Renal pelvis (tissue), 4 donors: ENCODE measurements around the gene SPR. TPM values are rescaled to one million over a fixed set of nuclear protein-coding genes. Genes with fewer than 3 reads are reported as not detected.
A peak's percentile ranks its signal among the peaks of the same experiment; 100 is the strongest.
"Not testable (repeated sequence)": the region's sequence is repeated elsewhere in the genome, so short reads cannot be mapped to it uniquely, and the experiment has no call there.

Experiments used
- DNase-seq: peaks from one replicate; pipeline ENCODE4 v3.0.0-alpha.2; 2013
- polyA plus RNA-seq, 3 donors: library from polyadenylated mRNA; unstranded; fragments of 120-200 nt; gene quantifications; one replicate each; pipeline ENCODE4 v1.2.1, GENCODE V29; 2013; ENCODE audit not compliant: insufficient read length in 3 of 3

SPR gene
- polyA plus RNA-seq, 3 donors, result 11.0 to 13.0 (median 12.1) TPM

- DNase-seq, result no peak
Observed at GRCh38 chr2:72886505-72887031, 640 bp upstream of the SPR start.

GRCh38 chr2:72887740-72888437, 681 bp downstream of the SPR start:
- DNase-seq, result peak; percentile 84

GRCh38 chr2:72888438-72889202, 1.4 kb downstream of the SPR start:
- DNase-seq, result no peak

DNA sequence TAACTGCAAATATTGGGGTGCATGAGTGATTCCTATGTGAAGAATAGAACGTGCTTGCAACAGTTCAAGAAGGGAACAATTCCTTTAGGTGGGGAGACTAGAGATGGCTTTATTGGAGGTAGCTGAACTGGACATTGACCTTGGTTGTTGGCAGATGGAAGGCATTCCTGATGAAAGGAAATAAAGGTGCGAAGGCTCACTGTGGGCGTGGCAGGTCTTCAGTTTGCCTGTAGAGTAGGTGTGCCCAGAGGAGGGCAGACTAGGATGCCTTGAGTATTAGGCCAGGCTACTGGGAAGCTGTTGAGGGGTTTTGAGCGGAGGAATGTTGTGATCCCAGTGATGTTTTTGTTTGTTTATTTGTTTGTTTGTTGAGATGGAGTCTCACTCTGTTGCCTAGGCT, 2.8 kb downstream of the SPR start:
- no peak for DNase-seq

GRCh38 chr2:72891091-72891818, 4.0 kb downstream of the SPR start:
- no peak for DNase-seq

- DNase-seq, result peak; percentile 46
Observed at GRCh38 chr2:72892506-72893173, 5.4 kb downstream of the SPR start.

DNA sequence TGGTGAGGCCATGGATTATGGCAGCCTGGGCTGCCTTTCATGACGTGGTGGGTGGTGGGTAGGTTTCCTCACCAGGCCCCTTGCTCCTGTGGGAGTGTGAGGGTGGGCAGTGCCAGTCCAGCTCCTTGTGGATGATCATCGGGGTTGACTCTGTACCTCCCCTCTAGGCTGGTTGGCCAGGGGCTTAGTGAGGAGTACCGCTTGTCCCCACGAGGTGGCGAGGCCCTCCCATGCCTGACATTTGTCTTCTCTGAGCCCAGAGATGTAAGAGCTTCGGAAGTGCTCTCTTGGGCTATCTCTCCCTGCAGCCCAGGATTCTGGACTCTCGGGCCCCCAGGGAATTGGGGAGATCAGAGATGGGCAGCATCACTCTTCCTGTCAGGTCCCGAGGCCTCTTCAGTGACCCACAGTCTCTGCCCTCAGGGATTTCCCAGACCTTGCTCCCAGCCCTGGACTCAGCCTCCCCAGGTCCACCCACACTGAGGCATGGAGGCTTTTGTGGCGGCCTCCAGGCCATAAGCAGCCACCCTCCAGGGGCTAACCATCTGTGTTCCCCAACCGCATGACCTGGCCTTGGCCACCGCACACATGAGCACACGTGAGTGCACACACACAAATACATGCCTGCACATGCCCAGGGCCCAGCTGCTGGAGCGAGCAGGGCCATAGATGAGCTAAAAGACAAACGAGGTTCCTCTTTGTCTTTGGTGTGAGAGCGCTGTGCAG, 6.5 kb downstream of the SPR start:
- no peak for DNase-seq

- no peak for DNase-seq
Observed at GRCh38 chr2:72894514-72894913, 7.3 kb downstream of the SPR start.

DNA sequence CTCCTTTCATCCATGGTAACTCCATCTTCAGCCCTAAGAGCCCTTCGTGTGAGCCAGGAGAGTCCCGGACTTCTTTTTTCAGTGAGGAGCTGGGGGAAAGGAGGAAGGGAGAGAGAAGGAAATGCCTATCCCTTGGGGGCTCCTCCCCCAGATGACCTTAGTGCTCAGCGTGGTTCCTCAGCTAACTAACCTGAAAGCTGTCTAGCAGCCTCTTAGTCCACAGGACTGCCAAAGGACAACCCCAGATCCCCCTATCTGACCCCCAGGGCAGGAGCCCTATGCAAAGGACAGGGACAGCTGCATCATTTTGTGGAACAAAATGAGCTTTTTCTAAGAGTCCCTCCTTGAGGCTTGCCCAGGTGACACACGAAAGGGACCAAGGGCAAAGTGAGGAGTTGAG, 7.9 kb downstream of the SPR start:
- no peak for DNase-seq

DNA sequence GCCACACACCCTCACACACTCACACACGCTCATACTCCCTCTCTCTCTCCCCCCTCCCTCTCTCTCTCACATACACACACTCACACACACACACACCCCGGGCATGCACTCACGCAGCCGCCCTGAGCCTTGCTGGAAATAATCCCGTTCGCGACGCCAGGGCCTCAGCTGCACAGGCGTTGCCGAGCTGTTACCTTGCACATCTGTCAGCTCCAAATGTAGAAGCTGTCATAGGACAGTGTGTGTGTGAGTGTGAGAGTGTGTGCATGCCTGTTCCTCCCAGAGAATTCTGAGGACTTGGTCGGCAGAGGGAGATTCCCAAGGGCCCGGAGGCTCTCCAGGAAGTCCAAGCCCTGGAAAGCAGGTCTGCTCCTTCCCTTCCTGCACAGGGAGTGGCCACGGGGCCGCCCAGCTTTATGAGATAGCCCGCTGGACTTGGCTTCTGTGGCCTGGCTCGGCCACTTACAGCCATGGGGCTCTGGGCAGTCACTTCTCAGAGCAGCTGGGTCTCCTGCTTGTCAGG, 8.6 kb downstream of the SPR start:
- DNase-seq, result no peak

DNA sequence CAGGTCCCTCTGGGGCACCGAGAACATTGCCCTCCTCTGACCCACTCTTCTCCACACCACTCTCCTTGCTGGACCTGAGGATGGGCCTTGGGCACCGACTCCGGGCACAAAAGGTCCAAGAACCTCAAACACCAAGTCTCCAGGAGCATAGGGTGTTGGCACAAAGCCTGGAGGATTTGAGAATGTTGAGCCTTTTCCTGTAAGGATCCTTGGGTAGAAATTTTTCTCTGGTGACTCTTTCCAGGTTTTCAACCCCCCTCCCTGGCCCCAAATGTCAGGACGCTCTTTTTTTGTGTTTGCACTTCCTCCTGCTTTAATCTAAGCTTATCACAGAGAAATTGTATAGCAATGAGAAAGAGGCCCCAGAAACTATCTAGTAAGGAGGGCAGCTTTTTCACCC, 9.2 kb downstream of the SPR start:
- no peak for DNase-seq

- no peak for DNase-seq
Observed at GRCh38 chr2:72897785-72898584, 10.8 kb downstream of the SPR start.

DNA sequence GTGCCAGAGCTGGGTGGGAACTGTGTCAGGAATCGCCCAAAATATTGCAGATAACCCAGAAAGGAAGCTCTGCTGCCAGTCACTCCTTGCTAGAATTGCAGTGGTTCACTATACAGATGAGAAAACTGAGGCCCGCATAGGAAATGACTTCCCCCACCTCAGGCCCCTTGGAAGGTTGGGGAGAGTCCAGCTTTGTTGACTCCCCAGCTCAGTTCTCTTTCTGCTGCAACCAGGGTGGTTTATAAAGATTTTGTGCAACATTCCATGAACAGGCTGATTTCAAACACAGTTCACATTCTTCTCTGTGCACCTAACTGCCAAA, 11.3 kb downstream of the SPR start:
- DNase-seq, result no peak

DNA sequence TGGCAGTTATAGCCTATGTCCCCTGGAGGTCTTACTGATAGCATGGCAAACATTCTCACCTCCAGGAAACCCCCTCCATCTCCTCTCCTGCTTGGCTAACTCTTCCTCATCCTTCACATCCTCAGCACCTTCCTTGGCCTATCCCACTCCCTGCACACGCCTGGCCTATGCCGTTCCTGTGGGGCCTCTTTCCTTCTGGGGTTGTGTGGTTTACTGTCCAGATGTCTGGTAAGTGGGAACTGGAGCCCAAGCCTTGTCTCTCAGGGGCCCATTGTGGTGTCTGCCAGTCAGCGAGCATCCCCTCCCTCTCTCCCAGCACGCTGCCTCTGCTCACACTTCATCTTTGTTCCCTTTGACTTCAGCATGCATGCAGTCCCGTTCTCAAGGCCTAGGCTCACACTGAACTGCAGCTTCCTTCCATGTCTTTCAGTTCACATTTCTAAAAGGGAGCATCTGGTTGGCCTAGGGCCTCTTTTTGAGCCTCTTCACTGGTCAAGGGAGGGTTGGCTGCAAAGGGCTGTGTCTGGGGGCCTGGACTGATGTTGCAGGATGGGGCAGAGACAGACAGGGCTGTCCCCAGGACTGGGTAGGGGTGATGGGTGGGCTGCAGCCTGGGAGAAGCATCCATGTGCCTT, 13.1 kb downstream of the SPR start:
- DNase-seq, result no peak

- DNase-seq, result no peak
Observed at GRCh38 chr2:72901426-72901825, 14.2 kb downstream of the SPR start.

DNA sequence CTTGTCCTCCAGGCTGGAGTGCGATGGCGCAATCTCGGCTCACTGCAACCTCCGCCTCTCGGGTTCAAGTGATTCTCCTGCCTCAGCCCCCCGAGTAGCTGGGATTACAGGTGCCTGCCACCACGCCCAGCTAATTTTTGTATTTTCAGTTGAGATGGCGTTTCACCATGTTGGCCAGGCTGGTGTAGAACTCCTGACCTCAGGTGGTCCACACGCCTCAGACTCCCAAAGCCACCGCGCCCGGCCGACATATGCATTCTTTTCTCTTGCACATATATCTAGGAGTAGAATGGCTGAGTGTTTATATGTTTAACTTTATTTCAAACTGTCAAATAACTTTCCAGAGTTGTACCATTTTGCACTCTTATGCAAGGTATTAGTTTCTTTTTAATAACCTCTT, 20.2 kb downstream of the SPR start:
- DNase-seq, result not testable (repeated sequence)

DNA sequence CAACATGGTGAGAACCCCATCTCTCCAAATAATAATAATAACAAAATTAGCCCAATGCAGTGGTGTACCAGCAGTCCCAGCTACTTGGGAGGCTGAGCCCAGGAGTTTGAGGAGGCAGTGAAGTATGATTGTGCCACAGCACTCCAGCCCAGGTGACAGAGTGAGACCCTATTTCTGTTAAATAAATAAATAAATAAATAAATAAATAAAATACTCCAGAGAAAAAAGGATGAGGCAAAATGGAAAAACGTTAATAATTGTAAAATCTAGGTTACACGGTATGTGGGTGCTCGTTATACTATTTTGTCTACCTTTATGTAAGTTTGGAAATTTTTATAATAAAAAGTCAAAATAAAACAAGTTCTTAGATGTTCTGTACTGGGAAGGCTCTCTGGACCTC, 21.5 kb downstream of the SPR start:
- DNase-seq, result no peak

GRCh38 chr2:72911256-72911655, 24.0 kb downstream of the SPR start:
- no peak for DNase-seq

DNA sequence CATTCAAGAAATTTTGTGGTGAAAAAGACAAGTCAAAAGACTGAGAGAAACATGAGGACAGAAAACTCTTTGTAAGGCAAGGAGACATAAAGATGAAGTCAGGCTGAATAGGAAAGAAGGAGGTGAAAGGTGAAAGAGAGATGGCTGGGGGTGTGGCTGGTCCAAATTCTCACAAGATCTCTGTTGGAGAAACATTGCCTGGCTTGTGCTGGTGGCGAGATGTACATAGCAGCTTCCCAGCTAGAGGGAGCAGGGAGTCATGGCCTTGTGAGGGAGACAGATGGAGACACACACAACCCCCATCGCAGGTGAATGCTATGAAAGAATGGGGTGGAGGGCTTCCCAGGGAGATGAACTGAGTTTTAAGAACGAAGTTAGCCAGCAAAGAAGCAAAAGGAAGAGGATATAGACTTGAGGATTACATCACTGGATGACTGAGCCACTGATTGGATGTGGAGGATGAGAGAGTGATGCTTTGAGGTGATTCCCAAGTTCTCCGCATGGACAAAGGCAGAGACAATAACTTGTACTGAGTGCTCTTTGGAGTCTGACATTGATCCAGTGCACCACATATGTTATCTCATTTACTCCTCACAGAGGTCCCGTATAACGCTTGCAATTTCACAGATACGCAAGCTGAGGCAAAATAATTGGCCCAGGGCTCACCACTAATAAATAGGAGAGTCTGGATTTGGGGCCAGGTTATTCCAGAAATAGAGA, 26.4 kb downstream of the SPR start:
- no peak for DNase-seq
